Neural cell (in vitro differentiated cells): ENCODE measurements around the gene LRRC27. TPM values are rescaled to one million over a fixed set of nuclear protein-coding genes. Genes with fewer than 3 reads are reported as not detected.

Source experiments
- H2AFZ ChIP-seq: fragments of 200-600, 300-800 bp; sonication (generic), shearing (Covaris generic); 2 replicates; pipeline ENCODE4 v1.6.0; 2014; ENCODE audit warnings: low read depth, mild to moderate bottlenecking, antibody characterized with exemption, low read length, moderate library complexity
- H3F3A ChIP-seq: fragments of 200-600 bp; shearing (Covaris generic); 2 replicates; pipeline ENCODE4 v1.6.1; 2016; ENCODE audit warnings: mild to moderate bottlenecking, moderate library complexity, mixed read lengths, antibody characterized with exemption, low read length; ENCODE audit not compliant: insufficient read depth, poor library complexity, severe bottlenecking
- H3K27ac ChIP-seq: fragments of 200-600, 300-800 bp; sonication (generic), shearing (Covaris generic); 2 replicates; pipeline ENCODE4 v1.5.1; 2014; ENCODE audit warnings: mild to moderate bottlenecking, low read length, moderate library complexity
- H3K27me3 ChIP-seq: fragments of 300-800, 200-600 bp; sonication (generic), shearing (Covaris generic); 2 replicates; pipeline ENCODE4 v1.6.0; 2014; ENCODE audit warnings: mild to moderate bottlenecking, low read depth, low read length, moderate library complexity; ENCODE audit not compliant: insufficient read depth
- H3K36me3 ChIP-seq: fragments of 300-800, 200-600 bp; sonication (generic), shearing (Covaris generic); 2 replicates; pipeline ENCODE4 v1.5.1; 2014; ENCODE audit warnings: mild to moderate bottlenecking, antibody characterized with exemption, low read length, moderate library complexity; ENCODE audit not compliant: insufficient read depth
- H3K4me2 ChIP-seq: fragments of 300-800, 200-600 bp; sonication (generic), shearing (Covaris generic); 2 replicates; pipeline ENCODE4 v1.6.0; 2014; ENCODE audit warnings: mild to moderate bottlenecking, low read length
- H3K4me3 ChIP-seq: fragments of 300-800, 200-600 bp; sonication (generic), shearing (Covaris generic); 2 replicates; pipeline ENCODE4 v1.5.1; 2014; ENCODE audit warnings: mild to moderate bottlenecking, low read length, moderate library complexity
- H3K79me2 ChIP-seq: fragments of 200-600 bp; shearing (Covaris generic); replicated peaks from 2 replicates; pipeline ENCODE4 v1.6.0; 2014; ENCODE audit warnings: mild to moderate bottlenecking, low read length, moderate library complexity; ENCODE audit not compliant: insufficient read depth
- H3K9ac ChIP-seq: fragments of 300-800, 200-600 bp; sonication (generic), shearing (Covaris generic); 2 replicates; pipeline ENCODE4 v1.6.1; 2016; ENCODE audit warnings: mild to moderate bottlenecking, low read length, mixed read lengths
- H3K9me2 ChIP-seq: fragments of 200-600 bp; shearing (Covaris generic); 2 replicates; pipeline ENCODE4 v1.6.1; 2016; ENCODE audit warnings: mild to moderate bottlenecking, low read length, mixed read lengths; ENCODE audit not compliant: insufficient read depth
- H3K9me3 ChIP-seq: fragments of 200-600, 300-800 bp; sonication (generic), shearing (Covaris generic); 2 replicates; pipeline ENCODE4 v1.6.1; 2016; ENCODE audit warnings: mild to moderate bottlenecking, mixed run types, low read length, moderate library complexity, mixed read lengths
- H4K20me1 ChIP-seq: fragments of 200-600 bp; shearing (Covaris generic); 2 replicates; pipeline ENCODE4 v1.6.1; 2016; ENCODE audit warnings: mild to moderate bottlenecking, mixed run types; ENCODE audit not compliant: insufficient read depth
- CTCF ChIP-seq: fragments of 450-650 bp; IDR thresholded peaks from 2 replicates; pipeline ENCODE4 v1.5.1; 2014; ENCODE audit warnings: antibody characterized with exemption, mild to moderate bottlenecking, moderate library complexity; ENCODE audit not compliant: poor library complexity, severe bottlenecking
- EP300 ChIP-seq: fragments of 450-650 bp; conservative IDR thresholded peaks from 2 replicates; pipeline ENCODE4 v1.6.1; 2014; ENCODE audit warnings: antibody characterized with exemption, mild to moderate bottlenecking, moderate library complexity; ENCODE audit not compliant: poor library complexity, severe bottlenecking
- EZH2 ChIP-seq: fragments of 200-600, 300-800 bp; shearing (Covaris generic), sonication (generic); IDR thresholded peaks from 2 replicates; pipeline ENCODE4 v1.6.1; 2014; ENCODE audit warnings: antibody characterized with exemption, low read length, borderline replicate concordance, mild to moderate bottlenecking; ENCODE audit not compliant: insufficient read depth, poor library complexity, severe bottlenecking
- MXI1 ChIP-seq: fragments of 450-650 bp; conservative IDR thresholded peaks from 2 replicates; pipeline ENCODE4 v1.6.1; 2014; ENCODE audit warnings: antibody characterized with exemption, mild to moderate bottlenecking; ENCODE audit not compliant: poor library complexity, severe bottlenecking
- POLR2AphosphoS5 ChIP-seq: IDR thresholded peaks from 2 replicates; pipeline ENCODE4 v1.6.1; 2012
- RAD21 ChIP-seq: fragments of 450-650 bp; conservative IDR thresholded peaks from 2 replicates; pipeline ENCODE4 v1.6.1; 2014; ENCODE audit warnings: antibody characterized with exemption, mild to moderate bottlenecking, moderate library complexity
- REST ChIP-seq: IDR thresholded peaks from 2 replicates; pipeline ENCODE4 v1.6.1; 2012; ENCODE audit warnings: borderline replicate concordance
- SMC3 ChIP-seq: fragments of 450-650 bp; conservative IDR thresholded peaks from 2 replicates; pipeline ENCODE4 v1.6.1; 2014; ENCODE audit warnings: antibody characterized with exemption, mild to moderate bottlenecking, moderate library complexity; ENCODE audit not compliant: poor library complexity
- TAF1 ChIP-seq: IDR thresholded peaks from 2 replicates; pipeline ENCODE4 v1.6.1; 2012; ENCODE audit warnings: low read depth
- polyA plus RNA-seq: library from polyadenylated mRNA; depleted of rRNA; stranded (reverse); fragments of >200 nt; gene quantifications from 2 replicates; pipeline ENCODE4 v1.2.3, GENCODE V29; 2014

The LRRC27 gene
- polyA plus RNA-seq, 1 donor from 2014 or later = 26.7 TPM

DNA sequence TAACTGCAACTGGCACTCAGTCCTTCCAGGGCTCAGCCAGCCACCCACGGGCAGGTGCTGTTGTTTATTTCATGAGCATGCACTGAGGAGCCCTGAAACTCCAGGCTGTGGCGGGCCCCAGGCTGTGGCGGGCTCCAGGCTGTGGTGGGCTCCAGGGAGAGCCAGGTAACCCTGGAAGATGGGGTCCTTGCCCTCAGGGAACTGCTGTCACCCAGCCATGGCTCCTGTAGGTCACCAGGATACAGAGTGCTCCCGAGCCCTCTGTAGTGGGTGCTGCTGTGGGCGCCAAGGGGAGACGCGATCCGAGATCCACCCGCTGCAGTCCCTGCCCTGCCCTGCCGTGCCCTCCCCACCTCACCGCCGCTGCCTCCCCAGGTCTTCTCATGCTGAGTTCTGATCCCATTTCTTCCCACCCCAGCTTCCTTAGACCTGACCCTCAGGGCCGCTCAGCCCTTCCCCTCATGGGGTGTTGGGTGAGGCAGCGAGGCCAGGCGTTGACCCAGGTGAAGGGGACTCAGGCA, 29.6 kb downstream of the LRRC27 start:
- Histone ChIP-seq H3K9me2 (no peaks in the 10 kb centered on the region), H3K4me3 (no peak overlapping the region), H2AFZ (no peak overlapping the region), H3K27ac (no peak overlapping the region), H3K79me2 (no peaks in the 10 kb centered on the region), H3K36me3 (no peaks in the 10 kb centered on the region), H4K20me1 (no peaks in the 10 kb centered on the region), H3K9ac (no peak overlapping the region), H3F3A (no peaks in the 10 kb centered on the region), H3K4me2 (no peak overlapping the region), H3K9me3 (no peaks in the 10 kb centered on the region), H3K27me3 (no peaks in the 10 kb centered on the region)
- TF ChIP-seq EP300 (no peak), EZH2 (no peak), SMC3 (no peak), TAF1 (no peak), CTCF (no peak), REST (no peak), MXI1 (no peak), POLR2AphosphoS5 (no peak)

- Histone ChIP-seq H3K9ac (no peak overlapping the region), H2AFZ (no peak overlapping the region), H3K4me2 (no peak overlapping the region), H3K9me3 (no peaks in the 10 kb centered on the region), H3K27me3 (no peaks in the 10 kb centered on the region), H3K79me2 (no peaks in the 10 kb centered on the region), H3K36me3 (no peaks in the 10 kb centered on the region), H3K9me2 (no peaks in the 10 kb centered on the region), H3K4me3 (no peak overlapping the region), H4K20me1 (no peaks in the 10 kb centered on the region), H3F3A (no peaks in the 10 kb centered on the region), H3K27ac (no peak overlapping the region)
- TF ChIP-seq REST (no peak), TAF1 (no peak), POLR2AphosphoS5 (no peak), EP300 (no peak), EZH2 (no peak), MXI1 (no peak), CTCF (no peak), SMC3 (no peak), RAD21 (no peak)
Observed at GRCh38 chr10:132362151-132362611, 30.2 kb downstream of the LRRC27 start.
